T-helper 1 cell (primary cell): ENCODE results near the gene NUCB1.
"Not testable (repeated sequence)": the region's sequence is repeated elsewhere in the genome, so short reads cannot be mapped to it uniquely, and the experiment has no call there.

Source experiments
- DNase-seq, 5 donors: peaks; one replicate each; pipeline ENCODE4 v3.0.0-alpha.2; 2012 to 2020
- total RNA-seq, 4 donors: gene quantifications; one replicate each; lab custom pipeline; 2026; lab: John Stamatoyannopoulos, UW

Gene NUCB1
- 75.6 to 103 (median 92.7) reads per million in 4 donors for total RNA-seq

DNA sequence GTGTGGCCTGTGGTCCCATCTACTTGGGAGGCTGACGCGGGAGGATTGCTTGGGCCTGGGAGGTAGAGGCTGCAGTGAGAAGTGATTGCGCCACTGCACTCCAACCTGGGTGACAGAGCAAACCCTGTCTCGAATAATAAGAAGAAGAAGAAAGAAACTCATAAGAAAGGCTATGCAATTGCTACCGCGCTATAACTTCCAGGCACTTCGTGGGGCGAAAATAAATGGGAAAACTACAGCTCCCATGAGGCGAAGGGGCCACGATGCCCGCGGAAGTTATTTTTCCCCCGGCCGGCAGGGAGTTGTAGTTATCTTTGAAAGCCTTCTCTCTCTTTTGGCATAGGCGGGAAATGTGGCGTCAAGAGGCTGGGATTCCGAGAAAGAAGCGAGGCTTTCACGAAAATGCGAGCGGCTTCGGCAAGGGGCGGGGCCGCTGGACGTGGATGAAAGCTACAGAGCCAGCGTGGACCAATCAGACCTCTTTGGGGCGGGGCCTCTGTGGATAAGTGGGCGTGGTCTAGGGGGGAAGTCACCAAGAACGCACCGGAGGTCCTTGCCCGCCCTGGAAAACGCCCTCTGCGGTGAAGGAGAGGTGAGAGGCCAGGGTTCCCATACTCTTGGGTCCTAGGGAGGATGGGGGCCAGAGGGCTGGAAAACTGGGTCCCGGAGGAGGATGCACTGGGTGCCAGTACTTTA is at the start of gene NUCB1:
Gene NUCB1, plus strand, starts transcription at position 532 of the 696 bp plus-strand sequence. CDS start 485 bp downstream, outside the sequence.
- peak; percentile 95 to 100 (median 98) for DNase-seq

DNA sequence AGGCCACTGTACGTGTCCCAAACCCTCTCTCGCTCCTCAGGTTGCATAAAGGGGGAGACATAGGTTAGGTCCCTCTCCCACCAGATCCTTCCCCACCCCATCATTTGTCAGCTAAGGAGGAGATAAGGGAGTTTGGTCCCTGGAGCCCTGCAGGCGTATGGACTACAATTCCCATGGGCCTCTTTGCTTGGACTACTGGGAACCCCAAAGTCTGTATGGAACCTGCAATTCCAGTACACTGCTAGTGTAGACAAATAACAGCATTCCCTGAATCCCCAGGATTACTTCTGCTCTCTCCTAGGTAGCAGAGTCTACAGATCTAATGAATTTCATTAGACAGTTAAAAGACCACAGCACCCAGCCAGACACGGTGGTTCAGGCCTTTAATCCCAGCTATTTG is 47.8 kb upstream of the NUCB1 start:
- no peak for DNase-seq

DNA sequence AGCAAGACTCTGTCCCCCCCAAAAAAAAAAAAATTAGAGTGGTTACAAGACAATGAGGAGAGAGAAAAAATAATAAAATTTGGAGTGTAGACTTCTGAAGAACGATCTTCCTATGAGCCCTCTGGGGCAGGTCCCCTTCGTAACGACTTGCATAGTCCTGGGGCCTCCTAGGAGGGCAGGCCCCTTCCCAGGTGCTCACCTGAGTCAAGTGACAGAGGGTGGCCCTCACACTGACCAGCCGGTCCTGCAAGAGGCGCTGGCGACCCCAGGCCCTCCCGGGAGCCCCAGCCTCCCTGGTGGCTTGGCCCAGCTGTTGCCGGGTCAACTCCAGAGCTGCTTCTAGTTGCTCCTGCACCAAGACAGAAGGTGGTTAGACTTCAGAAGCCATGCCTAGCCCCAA is 46.6 kb upstream of the NUCB1 start:
- DNase-seq, result no peak

DNA sequence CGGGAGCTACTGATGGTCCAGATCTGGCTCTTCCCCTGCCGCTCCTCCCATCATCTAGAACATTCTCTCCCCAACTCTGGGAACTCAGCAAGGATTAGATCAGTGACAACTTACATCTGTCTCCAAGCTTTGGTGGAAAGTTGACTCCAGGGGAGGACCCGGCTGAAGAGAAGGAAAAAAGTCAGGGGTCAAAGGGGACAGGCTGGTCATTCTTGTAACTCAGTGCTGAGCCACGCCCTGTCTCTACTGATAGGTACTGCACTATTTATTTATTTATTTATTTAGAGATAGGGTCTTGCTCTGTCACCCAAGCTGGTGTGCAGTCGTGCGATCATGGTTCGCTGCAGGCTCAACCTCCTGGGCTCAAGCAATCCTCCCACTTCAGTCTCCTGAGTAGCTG is 46.0 kb upstream of the NUCB1 start:
- DNase-seq, result no peak

DNA sequence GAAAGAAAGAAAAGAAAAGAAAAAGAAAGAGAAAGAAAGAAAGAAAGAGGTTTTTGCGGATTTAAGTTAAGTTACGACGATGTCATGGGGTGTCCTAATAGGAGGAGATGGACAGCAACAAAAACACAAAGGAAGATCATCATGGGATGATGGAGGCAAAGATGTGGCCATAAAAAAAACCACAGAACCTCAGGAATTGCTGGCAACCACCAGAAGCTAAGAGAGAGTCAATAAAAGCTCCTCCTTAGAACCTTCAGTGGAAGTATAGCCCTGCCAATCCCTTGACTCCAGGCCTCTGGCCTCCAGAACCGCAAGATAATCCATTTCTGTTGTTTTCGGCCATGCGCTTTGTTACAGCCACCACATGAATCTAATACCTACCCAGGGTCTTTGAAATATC is 43.2 kb upstream of the NUCB1 start:
- DNase-seq, result no peak

DNA sequence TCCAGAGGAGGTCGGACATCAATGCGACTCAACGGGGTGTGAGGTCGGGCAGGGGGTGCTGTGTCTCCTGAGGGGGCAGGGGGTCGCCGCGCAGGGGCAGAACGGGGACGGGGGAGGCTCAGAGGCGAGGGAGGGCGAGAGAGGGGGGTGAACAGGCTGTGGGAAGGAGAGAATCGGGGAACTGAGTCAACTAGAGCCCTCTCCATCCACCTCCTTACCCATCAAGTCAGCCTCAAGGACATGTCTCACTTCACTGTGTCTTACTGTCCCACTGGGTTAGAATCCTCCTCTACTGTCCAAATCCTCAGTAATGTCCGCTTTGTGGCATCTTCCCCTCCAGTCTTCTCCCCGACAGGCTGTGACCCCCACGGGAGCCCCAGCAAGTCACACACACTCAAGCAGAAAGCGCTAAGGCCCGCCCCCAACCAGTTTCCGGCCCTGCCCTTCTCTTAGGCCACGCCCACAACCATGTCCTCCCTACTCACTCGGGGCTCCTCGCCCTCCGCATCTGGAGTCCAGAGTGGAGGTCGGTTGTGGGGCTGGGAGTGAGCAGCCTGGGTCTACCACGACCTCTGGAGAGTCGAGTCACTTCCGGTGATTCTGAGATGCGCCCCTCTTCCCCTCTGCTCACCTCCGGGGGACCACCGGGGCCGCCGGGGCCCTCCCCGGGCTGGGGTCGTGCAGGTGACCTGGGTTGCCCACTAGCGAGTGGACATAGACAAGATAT is 41.0 kb upstream of the NUCB1 start:
- peak; percentile 60 to 80 (median 69) for DNase-seq

DNA sequence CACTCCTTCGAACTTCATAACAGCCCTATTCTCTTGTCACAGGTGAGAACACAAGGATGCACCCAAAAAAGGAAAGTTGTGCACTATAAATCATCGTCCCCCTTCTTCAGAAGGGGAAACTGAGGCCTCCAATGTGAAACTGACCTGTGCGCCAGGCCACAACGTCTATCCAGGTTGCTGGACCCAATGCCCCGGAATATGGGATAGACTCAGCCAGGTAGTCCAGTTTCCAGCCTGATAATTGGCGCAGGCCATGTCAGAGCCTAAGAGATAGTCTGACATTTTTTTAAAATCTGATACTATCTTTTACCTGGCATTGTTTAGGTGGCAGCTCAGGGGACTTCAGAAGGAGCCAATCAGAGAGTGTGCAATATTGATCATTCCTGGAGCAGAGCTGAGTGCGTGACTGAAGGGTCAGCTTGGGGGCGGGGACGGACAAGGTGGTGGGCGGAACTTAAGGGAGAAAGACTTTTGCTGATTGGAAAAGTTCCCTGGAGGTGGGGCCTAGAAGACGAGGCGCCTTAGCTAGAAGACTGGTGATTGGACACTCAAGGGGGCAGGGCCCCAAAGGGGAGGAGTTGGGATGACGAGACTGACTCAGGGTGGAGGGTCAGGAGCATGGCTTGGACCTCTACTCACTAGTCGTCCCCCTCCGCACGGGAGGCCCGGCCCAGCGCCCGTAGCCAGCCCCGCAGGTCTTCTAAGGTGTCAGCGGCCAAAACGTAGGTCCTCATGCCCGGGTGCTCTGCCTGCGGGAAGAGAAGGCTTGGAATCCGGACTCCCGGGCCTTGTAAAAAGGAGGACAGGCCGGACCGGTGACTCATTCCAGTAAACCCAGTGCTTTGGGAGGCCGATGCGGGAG is 40.2 kb upstream of the NUCB1 start:
- no peak for DNase-seq

DNA sequence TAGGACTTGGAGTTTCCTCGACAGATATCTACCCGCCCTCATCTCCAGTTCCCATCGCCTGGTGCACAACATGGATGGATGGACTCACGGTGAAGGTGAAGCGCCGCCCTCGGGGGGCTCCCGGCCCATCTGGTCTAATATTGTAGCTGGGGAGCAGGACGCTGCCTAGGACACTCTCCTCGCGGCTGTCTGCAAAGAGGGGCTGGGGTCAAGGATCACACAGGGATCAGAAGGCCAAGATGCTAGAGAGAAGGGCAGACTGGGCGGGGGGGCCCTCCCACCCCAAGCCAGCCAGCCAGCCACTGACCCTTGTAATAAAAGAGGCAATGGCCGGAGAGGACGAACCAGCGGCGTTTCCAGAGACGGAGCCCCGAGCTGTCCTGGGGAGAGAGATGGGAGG is 38.8 kb upstream of the NUCB1 start:
- no peak for DNase-seq

DNA sequence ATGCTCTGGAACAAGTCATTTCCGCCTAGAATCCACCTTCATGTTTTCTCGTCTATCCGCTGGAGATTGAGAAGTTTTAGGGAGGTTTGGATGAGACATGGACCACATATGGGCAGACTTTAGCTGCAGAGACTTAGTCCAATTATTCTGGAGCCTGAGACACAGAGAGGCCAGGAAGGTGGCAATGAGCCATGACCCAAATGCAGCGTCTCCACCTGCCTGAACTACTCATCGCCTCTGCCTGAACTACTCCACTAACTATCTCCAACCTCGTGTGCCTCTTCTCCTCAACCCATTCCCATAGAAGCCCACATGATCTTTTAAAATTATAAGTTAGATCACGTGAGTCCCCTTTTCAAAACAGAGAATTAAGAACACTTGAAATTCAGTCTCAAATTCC is 37.3 kb upstream of the NUCB1 start:
- DNase-seq, result no peak

DNA sequence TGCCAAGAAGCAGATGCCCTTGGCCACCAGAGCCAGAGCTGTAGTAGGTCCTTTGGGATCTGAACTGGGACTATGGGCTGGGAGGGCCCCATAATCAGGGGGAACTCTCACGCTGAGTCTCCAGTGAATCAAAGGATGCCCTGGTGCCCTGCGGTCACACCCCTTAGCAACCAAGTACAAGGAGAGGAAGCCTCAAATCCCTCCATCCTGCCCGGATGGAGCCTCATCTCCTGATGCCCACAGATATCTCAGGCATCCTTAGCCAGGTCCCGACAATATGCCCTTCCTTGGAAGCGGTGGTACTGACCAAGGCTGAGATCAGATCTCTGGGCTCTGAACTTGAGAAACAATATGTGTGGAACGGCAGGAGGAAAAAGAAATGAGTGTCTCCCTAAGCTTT is 33.4 kb upstream of the NUCB1 start:
- no peak for DNase-seq

DNA sequence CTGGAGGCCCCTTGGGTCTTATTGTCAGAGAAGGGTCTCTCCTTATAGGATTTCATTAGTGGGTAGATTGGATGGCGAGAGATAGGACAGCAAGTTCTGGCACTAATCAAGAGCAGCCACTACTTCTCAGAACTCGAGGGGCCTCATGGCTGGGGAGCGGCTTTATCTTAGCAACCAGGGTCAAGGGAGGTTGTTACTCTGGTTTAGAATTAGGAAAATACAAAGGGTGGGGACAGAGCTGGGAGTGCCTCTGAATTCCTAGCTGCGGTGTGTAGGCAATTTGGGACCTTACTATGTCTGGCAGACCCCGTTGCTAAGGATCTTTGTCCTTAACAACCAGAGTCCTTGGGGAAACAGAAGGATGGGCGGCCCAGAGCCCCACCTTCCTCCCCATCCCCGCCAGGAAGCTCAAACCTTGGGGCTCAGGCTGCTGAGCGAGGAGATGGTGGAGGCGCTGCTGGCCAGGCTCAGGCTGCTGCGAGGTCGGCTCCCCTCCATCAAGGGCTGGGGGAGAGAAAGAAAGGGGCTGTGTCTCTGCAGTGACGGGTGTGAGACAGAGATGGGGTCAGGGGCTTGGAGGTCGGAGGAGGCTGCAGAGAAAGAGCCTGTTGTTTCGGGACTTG is 32.9 kb upstream of the NUCB1 start:
- no peak for DNase-seq

DNA sequence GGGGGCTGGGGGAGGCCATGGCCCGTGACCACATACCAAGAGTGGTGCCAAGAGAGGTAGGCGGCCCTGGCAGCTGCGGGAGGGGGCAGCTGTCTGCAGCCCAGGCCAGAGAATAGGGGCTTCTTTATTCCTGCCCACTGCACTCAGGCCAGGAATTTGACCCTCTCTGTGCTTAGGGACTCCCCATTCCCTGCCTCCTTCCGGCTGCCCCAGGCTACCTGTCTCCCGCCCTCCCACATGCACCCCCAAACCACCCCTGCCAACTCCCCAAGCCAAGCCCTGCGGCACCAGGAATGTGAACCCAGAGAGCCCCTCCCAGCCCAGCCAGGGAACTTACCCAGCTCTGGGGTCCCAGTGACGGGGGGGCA is 32.4 kb upstream of the NUCB1 start:
- no peak for DNase-seq

DNA sequence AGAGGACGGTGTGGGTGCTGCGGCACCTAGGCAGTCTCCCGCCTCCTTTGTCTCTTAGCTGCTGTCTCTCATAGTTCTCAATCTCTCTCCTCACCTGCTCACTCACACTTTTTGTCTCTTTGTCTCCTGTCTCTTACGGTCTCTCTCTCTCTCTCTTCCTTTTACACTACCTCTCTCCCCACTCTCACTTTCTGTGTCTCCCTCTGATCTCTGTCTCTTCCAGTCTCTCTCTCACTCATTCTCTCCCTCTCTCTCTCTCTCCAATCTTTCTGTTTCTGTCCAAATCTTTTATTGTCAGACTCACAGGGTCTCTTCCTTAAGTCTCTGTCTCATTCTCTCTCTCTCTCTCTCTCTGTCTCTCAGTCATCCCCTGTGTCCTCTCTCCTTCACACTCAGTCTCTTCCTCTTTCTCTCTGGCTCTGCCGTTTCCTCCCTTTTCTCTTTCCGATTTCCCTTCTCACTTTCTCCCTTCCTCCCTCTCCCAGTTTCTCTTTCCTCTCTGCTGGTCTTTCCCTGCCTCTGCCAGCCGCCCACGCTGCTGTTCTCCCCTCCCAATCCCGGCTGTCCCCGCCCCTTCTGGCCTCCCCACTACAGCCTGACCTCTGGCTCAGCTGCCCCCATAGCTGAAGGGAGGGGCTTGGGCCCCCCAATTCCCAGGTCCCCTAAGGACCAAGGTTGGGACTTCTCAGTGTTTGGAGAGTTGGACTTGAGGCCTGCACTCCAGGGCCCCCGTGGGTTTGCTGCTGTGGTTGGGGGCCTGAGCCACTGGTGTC is 31.8 kb upstream of the NUCB1 start, which contains the start of gene PLEKHA4:
Gene PLEKHA4, minus strand, starts transcription at position 504 of the 773 bp plus-strand sequence. CDS start 997 bp downstream, outside the sequence.
- no peak for DNase-seq

DNA sequence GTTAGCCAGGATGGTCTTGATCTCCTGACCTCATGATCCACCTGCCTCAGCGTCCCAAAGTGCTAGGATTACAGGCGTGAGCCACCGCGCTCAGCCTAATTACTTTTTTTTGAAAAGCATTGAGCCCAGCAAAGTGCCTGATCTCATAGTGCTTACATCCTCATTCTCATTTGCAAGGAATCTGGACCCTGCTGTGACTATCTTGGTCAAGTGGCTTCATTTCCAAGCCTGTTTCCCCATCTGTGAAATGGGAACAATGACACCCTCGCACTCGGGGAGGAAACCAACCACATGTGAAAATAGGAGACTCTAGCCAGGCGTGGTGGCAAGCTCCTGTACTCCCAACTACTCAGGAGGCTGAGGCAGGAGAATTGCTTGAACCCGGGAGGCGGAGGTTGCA is 30.1 kb upstream of the NUCB1 start:
- DNase-seq, result no peak

DNA sequence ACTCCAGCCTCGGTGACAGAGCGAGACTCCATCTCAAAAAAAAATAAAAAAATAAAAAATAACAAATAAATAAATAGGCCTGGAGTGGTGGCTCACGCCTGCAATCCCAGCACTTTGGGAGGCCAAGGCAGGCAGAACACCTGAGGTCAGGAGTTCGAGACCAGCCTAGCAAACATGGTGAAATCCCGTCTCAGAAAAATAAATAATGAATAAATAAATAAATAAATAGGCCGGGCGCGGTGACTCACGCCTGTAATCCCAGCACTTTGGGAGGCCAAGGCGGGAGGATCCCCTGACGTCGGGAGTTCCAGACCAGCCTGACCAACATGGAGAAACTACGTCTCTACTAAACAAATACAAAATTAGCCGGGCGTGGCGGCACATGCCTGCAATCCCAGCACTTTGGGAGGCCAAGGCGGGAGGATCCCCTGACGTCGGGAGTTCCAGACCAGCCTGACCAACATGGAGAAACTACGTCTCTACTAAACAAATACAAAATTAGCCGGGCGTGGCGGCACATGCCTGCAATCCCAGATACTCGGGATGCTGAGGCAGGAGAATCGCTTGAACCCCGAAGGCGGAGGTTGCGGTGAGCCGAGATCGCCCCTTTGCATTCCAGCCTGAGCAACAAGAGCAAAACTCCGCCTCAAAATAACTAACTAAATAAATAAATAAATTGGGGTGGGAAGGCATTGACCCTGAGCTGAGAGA is 28.5 kb upstream of the NUCB1 start:
- not testable (repeated sequence) for DNase-seq

DNA sequence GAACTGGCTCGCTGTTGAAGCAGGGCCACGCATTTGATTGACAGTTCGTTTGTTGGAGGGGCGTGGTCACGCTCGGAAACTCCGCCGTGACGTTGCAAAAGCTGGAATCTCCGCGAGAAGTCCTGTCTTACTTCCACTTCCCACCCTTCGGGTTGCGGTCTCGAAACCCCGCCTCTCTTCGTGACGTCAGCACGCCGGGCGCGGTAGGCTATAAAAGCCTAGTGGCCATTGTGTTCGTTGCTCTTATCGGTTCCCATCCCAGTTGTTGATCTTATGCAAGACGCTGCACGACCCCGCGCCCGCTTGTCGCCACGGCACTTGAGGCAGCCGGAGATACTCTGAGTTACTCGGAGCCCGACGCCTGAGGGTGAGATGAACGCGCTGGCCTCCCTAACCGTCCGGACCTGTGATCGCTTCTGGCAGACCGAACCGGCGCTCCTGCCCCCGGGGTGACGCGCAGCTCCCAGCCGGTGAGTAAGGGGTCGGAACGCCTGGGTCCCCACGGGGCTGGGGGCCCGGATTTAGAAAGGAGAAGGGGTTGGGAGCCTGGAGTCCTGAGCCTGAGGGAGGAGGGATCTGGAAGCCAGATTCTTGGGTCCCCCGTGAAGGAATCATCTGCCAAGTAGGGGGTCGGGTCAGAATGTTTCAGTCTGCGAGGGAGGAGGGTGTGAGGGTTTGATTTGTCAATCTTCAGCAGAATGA is 27.8 kb upstream of the NUCB1 start, which contains the start of gene PPP1R15A:
Gene PPP1R15A, plus strand, starts transcription at position 240 of the 702 bp plus-strand sequence. CDS start 813 bp downstream, outside the sequence.
- DNase-seq, result peak; percentile 91 to 99 (median 95)

DNA sequence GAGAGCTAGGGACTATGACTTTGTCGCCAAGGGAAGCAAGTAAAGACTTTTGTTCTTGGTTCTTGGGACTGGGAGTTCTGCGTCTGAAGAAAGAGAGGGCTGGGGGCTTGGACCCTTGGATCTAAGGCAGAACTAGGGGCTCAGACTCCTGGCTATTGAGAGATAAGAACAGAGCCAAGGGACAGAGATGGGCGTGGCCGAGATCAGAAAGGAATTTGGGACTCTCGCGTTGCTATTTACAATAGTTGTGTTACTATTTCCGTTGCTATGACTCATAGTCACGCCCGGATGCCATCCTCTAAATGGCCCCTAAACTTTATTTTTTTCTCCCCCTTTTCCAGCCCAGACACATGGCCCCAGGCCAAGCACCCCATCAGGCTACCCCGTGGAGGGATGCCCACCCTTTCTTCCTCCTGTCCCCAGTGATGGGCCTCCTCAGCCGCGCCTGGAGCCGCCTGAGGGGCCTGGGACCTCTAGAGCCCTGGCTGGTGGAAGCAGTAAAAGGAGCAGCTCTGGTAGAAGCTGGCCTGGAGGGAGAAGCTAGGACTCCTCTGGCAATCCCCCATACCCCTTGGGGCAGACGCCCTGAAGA is 27.1 kb upstream of the NUCB1 start:
- DNase-seq, result peak; percentile 43 to 89 (median 73)

DNA sequence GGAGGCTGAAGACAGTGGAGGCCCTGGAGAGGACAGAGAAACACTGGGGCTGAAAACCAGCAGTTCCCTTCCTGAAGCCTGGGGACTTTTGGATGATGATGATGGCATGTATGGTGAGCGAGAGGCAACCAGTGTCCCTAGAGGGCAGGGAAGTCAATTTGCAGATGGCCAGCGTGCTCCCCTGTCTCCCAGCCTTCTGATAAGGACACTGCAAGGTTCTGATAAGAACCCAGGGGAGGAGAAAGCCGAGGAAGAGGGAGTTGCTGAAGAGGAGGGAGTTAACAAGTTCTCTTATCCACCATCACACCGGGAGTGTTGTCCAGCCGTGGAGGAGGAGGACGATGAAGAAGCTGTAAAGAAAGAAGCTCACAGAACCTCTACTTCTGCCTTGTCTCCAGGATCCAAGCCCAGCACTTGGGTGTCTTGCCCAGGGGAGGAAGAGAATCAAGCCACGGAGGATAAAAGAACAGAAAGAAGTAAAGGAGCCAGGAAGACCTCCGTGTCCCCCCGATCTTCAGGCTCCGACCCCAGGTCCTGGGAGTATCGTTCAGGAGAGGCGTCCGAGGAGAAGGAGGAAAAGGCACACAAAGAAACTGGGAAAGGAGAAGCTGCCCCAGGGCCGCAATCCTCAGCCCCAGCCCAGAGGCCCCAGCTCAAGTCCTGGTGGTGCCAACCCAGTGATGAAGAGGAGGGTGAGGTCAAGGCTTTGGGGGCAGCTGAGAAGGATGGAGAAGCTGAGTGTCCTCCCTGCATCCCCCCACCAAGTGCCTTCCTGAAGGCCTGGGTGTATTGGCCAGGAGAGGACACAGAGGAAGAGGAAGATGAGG is 26.4 kb upstream of the NUCB1 start:
- DNase-seq, result peak in 1 of 5 donors; percentile 36
